Thymus (tissue), 11 donors: Measurements from ENCODE around the gene IGF2BP3. TPM values are rescaled to one million over a fixed set of nuclear protein-coding genes. Genes with fewer than 3 reads are reported as not detected.
A peak's percentile ranks its signal among the peaks of the same experiment; 100 is the strongest.

Experiments used
- DNase-seq, 9 donors: peaks; one replicate each; pipeline ENCODE4 v3.0.0-alpha.2; 2013; ENCODE audit warnings: low spot score in 9 of 9, low read depth in 6 of 9, missing footprints in 1 of 9
- H3K27ac ChIP-seq, 2 donors: one replicate each; pipeline ENCODE4 v1.5.1; 2013; ENCODE audit warnings: control low read depth in 1 of 2, low read depth in 1 of 2, low read length in 1 of 2, mild to moderate bottlenecking in 1 of 2, moderate library complexity in 1 of 2
- H3K27me3 ChIP-seq, 2 donors: one replicate each; pipeline ENCODE4 v1.5.1; 2013; ENCODE audit warnings: low read length in 1 of 2; ENCODE audit not compliant: control insufficient read depth in 2 of 2, insufficient read depth in 1 of 2
- H3K36me3 ChIP-seq, 2 donors: one replicate each; pipeline ENCODE4 v1.5.1; 2013; ENCODE audit warnings: low read length in 1 of 2, mild to moderate bottlenecking in 1 of 2, moderate library complexity in 1 of 2; ENCODE audit not compliant: control insufficient read depth in 2 of 2, insufficient read depth in 2 of 2
- H3K4me1 ChIP-seq, 2 donors: one replicate each; pipeline ENCODE4 v1.5.1; 2013; ENCODE audit warnings: low read length in 2 of 2; ENCODE audit not compliant: control insufficient read depth in 2 of 2, insufficient read depth in 2 of 2
- H3K4me3 ChIP-seq, 2 donors: one replicate each; pipeline ENCODE4 v1.5.1; 2013; ENCODE audit warnings: low read length in 2 of 2, control low read depth in 1 of 2, mild to moderate bottlenecking in 1 of 2
- H3K9me3 ChIP-seq, 2 donors: one replicate each; pipeline ENCODE4 v1.5.1; 2013; ENCODE audit warnings: low read length in 1 of 2, mild to moderate bottlenecking in 1 of 2; ENCODE audit not compliant: control insufficient read depth in 2 of 2, insufficient read depth in 1 of 2
- WGBS: extraction: QIAGEN DNeasy Blood & Tissue Kit; methylation state at CpG from one replicate; pipeline ENCODE4 v1.1.7; 2013; 5-methylcytosine and 5-hydroxymethylcytosine counted together
- polyA plus RNA-seq: library from polyadenylated mRNA; stranded (reverse); fragments of 200-250 nt; gene quantifications from one replicate; pipeline ENCODE4 v1.2.3, GENCODE V29; 2013
- total RNA-seq: library from RNA; stranded (reverse); fragments of 120-200 nt; gene quantifications from one replicate; pipeline ENCODE4 v1.2.4, GENCODE V29; 2013
- donor health status: healthy.

IGF2BP3 gene
- total and polyA plus RNA-seq, 2 donors: 3.4 to 16.5 TPM

DNA sequence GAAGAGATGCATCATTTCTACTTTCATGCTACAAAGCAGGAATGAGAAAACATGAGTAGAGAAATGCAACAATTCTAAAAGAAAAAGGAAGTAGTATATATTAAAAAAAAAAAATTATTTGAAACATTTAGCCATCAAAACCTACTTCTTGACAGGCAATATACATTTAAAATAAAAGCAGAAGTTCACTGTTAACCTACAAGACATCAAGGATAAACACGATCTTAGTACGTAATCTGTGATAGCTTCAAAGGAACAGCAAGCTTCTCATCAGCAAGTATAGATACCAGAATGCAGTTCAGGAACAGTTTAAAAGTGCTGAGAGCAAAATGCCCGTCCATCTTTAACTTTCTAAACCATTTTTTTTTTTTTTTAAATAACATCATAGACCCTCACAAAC lies 134.2 kb downstream of the IGF2BP3 start:
- no peaks in the 10 kb centered on the region for H3K4me1 ChIP-seq
- no peaks in the 10 kb centered on the region for H3K9me3 ChIP-seq
- peaks cover 0 to 55% of the 10 kb centered on the region in 2 donors for H3K36me3 ChIP-seq
- H3K27ac ChIP-seq: no peak overlapping the region
- no peak for DNase-seq
- 28% methylated on average over 3 of the region's 3 CpGs for WGBS
- no peaks in the 10 kb centered on the region for H3K27me3 ChIP-seq
- no peak overlapping the region for H3K4me3 ChIP-seq

DNA sequence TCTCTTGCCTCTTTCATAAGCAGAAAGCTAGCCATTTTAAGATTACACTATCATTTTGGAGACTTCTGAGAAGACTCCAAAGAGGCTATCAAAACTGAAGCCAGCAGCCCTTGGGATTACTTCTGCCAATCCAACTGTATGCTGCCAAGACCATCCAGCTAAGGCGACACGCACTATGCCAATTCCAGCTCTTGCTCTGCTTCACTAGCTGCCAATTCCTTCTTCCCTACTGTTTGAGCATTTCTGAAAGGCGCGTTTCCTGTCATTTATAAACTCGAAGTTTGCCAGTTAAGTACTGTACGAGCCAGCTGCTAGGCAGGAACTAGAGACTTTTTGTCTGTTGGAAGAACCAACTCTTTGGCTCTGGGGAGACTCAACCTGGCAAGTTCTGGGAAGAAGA lies 134.7 kb downstream of the IGF2BP3 start:
- Histone ChIP-seq H3K9me3 (no peaks in the 10 kb centered on the region), H3K27me3 (no peaks in the 10 kb centered on the region), H3K4me3 (no peak overlapping the region), H3K36me3 (peaks cover 0 to 54% of the 10 kb centered on the region in 2 donors), H3K27ac (no peak overlapping the region), H3K4me1 (no peaks in the 10 kb centered on the region)
- 61% methylated on average over 6 of the region's 6 CpGs for WGBS
- DNase-seq: no peak

- peaks cover 0 to 50% of the 10 kb centered on the region in 2 donors for H3K36me3 ChIP-seq
- H3K9me3 ChIP-seq: no peaks in the 10 kb centered on the region
- WGBS: 92% methylated on average over 2 of the region's 2 CpGs
- no peak overlapping the region for H3K4me3 ChIP-seq
- no peaks in the 10 kb centered on the region for H3K4me1 ChIP-seq
- H3K27ac ChIP-seq: no peak overlapping the region
- DNase-seq: no peak
- no peaks in the 10 kb centered on the region for H3K27me3 ChIP-seq
These were observed 135.2 kb downstream of the IGF2BP3 start for GRCh38 chr7:23335136-23335535.

DNA sequence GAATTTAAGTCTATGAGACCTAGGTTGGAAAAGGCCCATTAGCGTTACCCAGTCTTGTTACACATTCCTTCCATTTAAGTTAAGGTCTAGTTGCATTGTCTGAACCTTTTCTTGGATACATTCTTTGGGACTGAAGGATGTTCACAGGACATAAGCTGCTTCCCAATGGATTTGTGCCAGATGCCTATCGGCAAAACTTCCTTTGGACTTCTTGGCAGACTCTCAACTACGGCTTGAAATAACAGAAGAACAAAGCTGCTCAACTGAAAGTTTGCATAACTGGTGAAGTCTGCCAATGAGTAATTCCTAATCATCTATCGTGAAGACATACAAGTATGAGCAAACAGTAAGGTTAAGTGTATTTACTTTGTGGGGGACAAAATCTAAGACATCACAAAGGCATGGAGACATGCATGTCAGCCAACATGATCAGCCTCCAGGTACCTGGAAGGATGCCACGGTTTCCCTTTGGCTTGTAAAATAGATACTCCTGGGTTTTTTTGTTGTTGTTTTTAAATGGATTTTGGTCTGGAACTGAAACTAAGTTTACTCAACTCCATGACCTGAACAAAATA lies 135.7 kb downstream of the IGF2BP3 start:
- WGBS: 89% methylated on average over 5 of the region's 5 CpGs
- no peak overlapping the region for H3K27ac ChIP-seq

GRCh38 chr7:23333671-23334246 lies 136.5 kb downstream of the IGF2BP3 start:
- no peaks in the 10 kb centered on the region for H3K4me1 ChIP-seq
- peaks cover 0 to 44% of the 10 kb centered on the region in 2 donors for H3K36me3 ChIP-seq
- H3K4me3 ChIP-seq: no peak overlapping the region
- no peak overlapping the region for H3K27ac ChIP-seq
- no peak for DNase-seq
- 93% methylated on average over 9 of the region's 9 CpGs for WGBS
- no peaks in the 10 kb centered on the region for H3K9me3 ChIP-seq
- H3K27me3 ChIP-seq: no peaks in the 10 kb centered on the region

More for the DNA sequence above, 135.7 kb downstream of the IGF2BP3 start:
- H3K4me1 ChIP-seq: no peaks in the 10 kb centered on the region
- H3K36me3 ChIP-seq: peaks cover 0 to 47% of the 10 kb centered on the region in 2 donors
- no peak overlapping the region for H3K4me3 ChIP-seq
- no peaks in the 10 kb centered on the region for H3K9me3 ChIP-seq
- no peaks in the 10 kb centered on the region for H3K27me3 ChIP-seq
- no peak for DNase-seq

DNA sequence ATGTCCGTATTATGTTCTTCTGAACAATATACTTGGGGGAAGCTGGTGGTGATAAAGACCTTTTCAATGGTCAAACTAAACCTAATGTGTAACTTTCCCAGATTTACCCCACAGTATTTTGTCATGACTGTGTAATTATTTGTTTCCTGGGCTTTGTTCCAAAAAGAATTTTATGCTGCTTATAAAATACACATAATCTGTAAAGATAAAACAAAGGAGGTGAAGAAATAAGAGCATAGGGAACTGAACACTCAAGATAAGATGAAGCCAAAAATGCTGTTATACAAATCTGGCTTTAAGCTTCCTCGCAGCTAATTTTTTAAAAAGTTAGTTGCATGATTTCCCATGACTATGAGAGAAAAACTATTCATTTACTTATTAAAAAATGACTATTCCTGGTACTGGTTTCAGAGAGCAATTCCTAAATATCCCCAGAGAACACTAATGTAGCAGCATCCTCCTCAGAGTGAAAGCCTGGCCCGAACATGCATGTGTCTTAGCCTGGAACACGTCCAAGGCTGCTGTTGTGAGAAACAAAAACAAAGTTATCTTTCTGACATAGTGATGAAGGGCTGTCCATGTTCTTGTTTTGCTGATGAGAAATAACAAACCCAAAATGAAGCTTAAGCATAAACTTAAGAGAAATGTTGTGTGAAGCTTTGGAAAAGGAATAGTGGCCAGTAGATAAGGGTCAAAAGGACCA lies 137.2 kb downstream of the IGF2BP3 start:
- H3K4me1 ChIP-seq: no peaks in the 10 kb centered on the region
- H3K27ac ChIP-seq: peak overlapping the region in 1 of 2 donors; percentile 18
- H3K36me3 ChIP-seq: peaks cover 0 to 40% of the 10 kb centered on the region in 2 donors
- no peaks in the 10 kb centered on the region for H3K9me3 ChIP-seq
- H3K4me3 ChIP-seq: no peak overlapping the region
- no peak for DNase-seq
- H3K27me3 ChIP-seq: no peaks in the 10 kb centered on the region
- WGBS: 94% methylated on average over 4 of the region's 4 CpGs

DNA sequence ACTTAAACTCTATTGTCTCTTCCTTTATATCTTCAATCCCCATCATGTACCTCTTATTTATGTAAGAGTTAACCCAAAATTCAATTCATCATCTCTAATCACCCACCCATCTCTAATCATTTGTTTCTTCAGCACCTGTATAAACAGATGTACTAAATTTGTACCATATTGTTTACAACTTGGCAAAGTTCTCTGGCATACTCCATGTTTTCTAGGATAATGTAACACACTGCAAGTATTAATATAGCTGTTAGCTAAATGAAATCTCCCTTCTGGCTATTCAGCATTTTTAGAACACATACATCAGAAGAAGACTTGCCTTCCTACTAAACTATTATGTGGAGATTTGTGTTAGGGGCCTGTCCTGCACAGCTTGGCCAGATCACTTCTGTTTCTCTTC lies 138.1 kb downstream of the IGF2BP3 start:
- Histone ChIP-seq H3K27ac (no peak overlapping the region), H3K27me3 (no peaks in the 10 kb centered on the region), H3K4me1 (no peaks in the 10 kb centered on the region), H3K36me3 (peaks cover 0 to 35% of the 10 kb centered on the region in 2 donors), H3K4me3 (no peak overlapping the region), H3K9me3 (no peaks in the 10 kb centered on the region)
- no peak for DNase-seq

DNA sequence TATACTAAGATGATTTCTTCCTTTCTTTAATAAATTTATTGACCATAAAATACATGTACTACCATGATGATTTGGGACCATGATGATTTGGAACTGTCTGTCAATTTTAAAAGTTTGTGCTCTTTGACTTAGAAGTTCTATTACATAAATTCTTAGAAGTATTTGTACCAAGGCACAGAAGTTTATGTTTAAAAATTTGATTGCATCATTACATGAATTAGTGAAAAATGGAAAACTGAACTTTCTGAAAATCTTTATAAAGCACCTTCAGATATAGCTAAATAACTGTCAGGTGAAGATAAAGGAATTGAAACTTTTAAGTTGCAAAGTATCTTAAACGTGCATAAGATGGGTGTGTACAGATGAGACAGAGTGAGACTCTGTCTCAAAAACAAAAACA lies 139.2 kb downstream of the IGF2BP3 start:
- peaks cover 0 to 35% of the 10 kb centered on the region in 2 donors for H3K36me3 ChIP-seq
- no peak for DNase-seq
- no peak overlapping the region for H3K4me3 ChIP-seq
- no peaks in the 10 kb centered on the region for H3K9me3 ChIP-seq
- H3K4me1 ChIP-seq: no peaks in the 10 kb centered on the region
- WGBS: 98% methylated on average over 1 of the region's 1 CpG
- H3K27me3 ChIP-seq: no peaks in the 10 kb centered on the region
- H3K27ac ChIP-seq: no peak overlapping the region

- Histone ChIP-seq H3K27me3 (no peaks in the 10 kb centered on the region), H3K27ac (no peak overlapping the region), H3K4me3 (no peak overlapping the region), H3K36me3 (peaks cover 0 to 59% of the 10 kb centered on the region in 2 donors), H3K4me1 (no peaks in the 10 kb centered on the region), H3K9me3 (no peaks in the 10 kb centered on the region)
- 64% methylated on average over 7 of the region's 7 CpGs for WGBS
- no peak for DNase-seq
These were observed 154.9 kb downstream of the IGF2BP3 start for GRCh38 chr7:23315366-23315765.
